Vagina (tissue), 2 donors: ENCODE results near the gene SEMG1.

ENCODE experiments used
- CTCF ChIP-seq, 3 experiments: fragments of 450-650 bp in 2 of 3; fragments of 200-600 bp in 1 of 3; sonication (generic) in 1 of 3; IDR thresholded peaks; one replicate each; pipeline ENCODE4 v1.5.1; 2017 to 2019; ENCODE audit warnings: antibody characterized with exemption in 3 of 3, mild to moderate bottlenecking in 2 of 3, moderate library complexity in 2 of 3
- POLR2A ChIP-seq, 2 donors: fragments of 450-650 bp; IDR thresholded peaks; one replicate each; pipeline ENCODE4 v1.6.1; 2017; ENCODE audit warnings: antibody characterized with exemption in 2 of 2, mild to moderate bottlenecking in 2 of 2, moderate library complexity in 2 of 2
- POLR2AphosphoS5 ChIP-seq, 2 donors: sonication (generic); formaldehyde crosslinking; IDR thresholded peaks; one replicate each; pipeline ENCODE4 v1.9.0; 2017; ENCODE audit warnings: antibody characterized with exemption in 2 of 2, mild to moderate bottlenecking in 2 of 2, low read depth in 1 of 2; ENCODE audit not compliant: insufficient read depth in 1 of 2

GRCh38 chr20:45211569-45212474, 5.0 kb downstream of the SEMG1 start:
- TF ChIP-seq CTCF (IDR thresholded peaks at IDR 0.05), result no peak
- no peak for TF ChIP-seq POLR2A (IDR thresholded peaks at IDR 0.05)
- no peak for TF ChIP-seq POLR2AphosphoS5 (IDR thresholded peaks at IDR 0.05; ENCODE audit: insufficient read depth in 1 of 2, low read depth in 1 of 2)
